ENCODE measurements around the gene DGKI.

Gene DGKI

DNA sequence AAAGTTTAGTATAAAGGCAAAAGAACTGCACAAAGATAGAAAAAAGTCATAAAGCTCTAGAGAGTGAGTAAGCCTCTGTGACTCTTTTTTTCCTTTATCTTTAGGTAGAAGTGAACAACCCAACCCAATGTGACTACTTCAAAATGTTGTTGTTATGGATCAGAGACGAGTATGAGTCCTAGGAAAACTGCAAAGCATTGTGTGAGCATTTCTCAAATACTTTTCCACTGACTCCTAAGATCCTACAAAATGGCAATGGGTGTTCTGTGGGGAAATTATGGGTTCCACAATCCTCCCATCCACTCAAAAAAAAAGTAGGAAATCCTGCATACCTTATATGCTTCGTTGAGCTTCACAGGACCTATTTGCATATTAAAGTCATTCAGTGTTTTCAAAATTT, 177.1 kb downstream of the DGKI start:
- TF ChIP-seq, protein P1, sequence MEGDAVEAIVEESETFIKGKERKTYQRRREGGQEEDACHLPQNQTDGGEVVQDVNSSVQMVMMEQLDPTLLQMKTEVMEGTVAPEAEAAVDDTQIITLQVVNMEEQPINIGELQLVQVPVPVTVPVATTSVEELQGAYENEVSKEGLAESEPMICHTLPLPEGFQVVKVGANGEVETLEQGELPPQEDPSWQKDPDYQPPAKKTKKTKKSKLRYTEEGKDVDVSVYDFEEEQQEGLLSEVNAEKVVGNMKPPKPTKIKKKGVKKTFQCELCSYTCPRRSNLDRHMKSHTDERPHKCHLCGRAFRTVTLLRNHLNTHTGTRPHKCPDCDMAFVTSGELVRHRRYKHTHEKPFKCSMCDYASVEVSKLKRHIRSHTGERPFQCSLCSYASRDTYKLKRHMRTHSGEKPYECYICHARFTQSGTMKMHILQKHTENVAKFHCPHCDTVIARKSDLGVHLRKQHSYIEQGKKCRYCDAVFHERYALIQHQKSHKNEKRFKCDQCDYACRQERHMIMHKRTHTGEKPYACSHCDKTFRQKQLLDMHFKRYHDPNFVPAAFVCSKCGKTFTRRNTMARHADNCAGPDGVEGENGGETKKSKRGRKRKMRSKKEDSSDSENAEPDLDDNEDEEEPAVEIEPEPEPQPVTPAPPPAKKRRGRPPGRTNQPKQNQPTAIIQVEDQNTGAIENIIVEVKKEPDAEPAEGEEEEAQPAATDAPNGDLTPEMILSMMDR (IDR thresholded peaks at IDR 0.05; ENCODE audit: borderline replicate concordance, control extremely low read depth, extremely low read depth, insufficient read depth, missing control alignments), result no peak
- DNase-seq (ENCODE audit: low spot score), result no peak
- in situ Hi-C loops (cut with MboI; ENCODE audit: low sequenced_read_pairs, unreplicated experiment), result no loop called here

- TF ChIP-seq, protein P1 (IDR thresholded peaks at IDR 0.05; ENCODE audit: borderline replicate concordance, control extremely low read depth, extremely low read depth, insufficient read depth, missing control alignments), result no peak
- no peak for DNase-seq (ENCODE audit: low spot score)
- in situ Hi-C loops (cut with MboI; ENCODE audit: low sequenced_read_pairs, unreplicated experiment), result no loop called here
Measured at GRCh38 chr7:137668404-137668803, 178.4 kb downstream of the DGKI start.

- TF ChIP-seq, protein P1 (IDR thresholded peaks at IDR 0.05; ENCODE audit: borderline replicate concordance, control extremely low read depth, extremely low read depth, insufficient read depth, missing control alignments), result no peak
- in situ Hi-C loops (cut with MboI; ENCODE audit: low sequenced_read_pairs, unreplicated experiment), result no loop called here
- DNase-seq (ENCODE audit: low spot score), result no peak
Measured at GRCh38 chr7:137667633-137668387, 179.0 kb downstream of the DGKI start.

DNA sequence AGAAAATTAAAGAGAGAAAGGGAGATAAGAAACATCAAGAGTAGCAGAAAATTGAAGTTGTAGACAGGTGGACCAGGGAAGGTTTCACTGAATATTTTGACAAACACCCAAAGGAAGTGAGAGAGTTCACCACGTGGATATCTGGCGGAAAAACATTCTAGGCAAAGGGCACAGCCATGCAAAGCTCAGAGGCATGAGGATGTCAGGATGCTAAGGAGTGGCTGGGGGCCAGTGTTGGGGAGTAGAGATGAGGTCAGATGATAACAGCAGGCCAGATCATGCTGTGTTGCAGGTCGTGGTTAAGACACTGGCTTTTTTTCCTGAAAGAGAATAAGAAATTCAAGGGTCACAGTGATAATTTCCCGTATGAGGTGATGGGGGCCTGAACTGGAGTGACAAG, 181.9 kb downstream of the DGKI start:
- in situ Hi-C loops (cut with MboI; ENCODE audit: low sequenced_read_pairs, unreplicated experiment), result no loop called here
- TF ChIP-seq, protein P1 (IDR thresholded peaks at IDR 0.05; ENCODE audit: borderline replicate concordance, control extremely low read depth, extremely low read depth, insufficient read depth, missing control alignments), result no peak
- DNase-seq (ENCODE audit: low spot score), result no peak

DNA sequence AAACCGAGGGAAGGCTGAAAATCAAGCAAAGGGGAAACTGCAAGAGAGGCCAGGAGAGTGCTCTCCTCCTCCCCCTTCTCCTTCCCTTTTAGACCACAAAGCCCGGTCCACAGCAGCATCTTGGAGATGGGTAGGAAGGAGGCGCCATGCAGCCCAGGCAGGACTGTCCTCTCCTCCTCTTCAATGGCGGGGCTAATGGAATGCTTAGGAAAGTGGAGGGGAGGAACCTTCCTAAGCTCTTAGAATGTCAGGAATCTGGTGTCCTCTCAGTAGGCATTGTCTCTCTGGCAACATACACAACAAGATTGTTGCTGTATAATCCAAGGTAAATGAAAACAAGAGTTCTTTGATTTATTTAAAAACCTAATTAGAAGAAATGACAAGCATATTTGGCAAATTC, 185.1 kb downstream of the DGKI start:
- no peak for DNase-seq (ENCODE audit: low spot score)
- in situ Hi-C loops (cut with MboI; ENCODE audit: low sequenced_read_pairs, unreplicated experiment), result no loop called here
- TF ChIP-seq, protein P1 (IDR thresholded peaks at IDR 0.05; ENCODE audit: borderline replicate concordance, control extremely low read depth, extremely low read depth, insufficient read depth, missing control alignments), result no peak

DNA sequence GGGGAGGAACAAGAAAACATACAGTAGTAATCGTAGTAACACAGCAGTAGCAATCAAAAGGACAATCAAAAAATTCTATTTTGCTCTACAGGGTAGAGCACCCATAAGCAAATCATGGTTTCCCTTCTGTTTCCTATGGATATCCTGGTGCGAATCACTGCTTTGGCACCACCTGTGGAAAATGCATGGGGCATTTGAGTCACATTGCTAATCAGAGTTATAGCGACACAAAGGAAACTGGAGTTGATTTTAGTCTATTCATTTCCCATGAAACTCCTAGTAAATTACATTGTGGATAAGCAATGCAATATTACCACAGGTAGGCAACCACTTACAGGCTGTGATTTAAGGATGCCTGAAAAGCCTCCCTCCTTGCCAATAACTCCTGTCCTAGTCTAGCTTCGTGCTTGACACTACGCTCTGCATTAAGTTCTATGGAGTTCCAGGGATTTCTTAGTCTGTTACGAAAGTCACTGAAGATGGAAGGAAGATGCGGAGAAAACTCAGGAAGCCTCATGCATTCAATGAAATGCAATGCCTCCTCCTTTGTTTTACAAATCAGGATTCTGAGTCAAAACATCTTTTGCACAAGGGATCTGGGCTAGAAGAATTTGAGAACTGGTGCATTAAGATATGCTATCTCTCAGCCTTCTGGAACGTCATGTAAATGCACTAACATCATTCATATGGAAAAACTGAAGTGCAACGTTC, 188.4 kb downstream of the DGKI start:
- TF ChIP-seq, protein P1 (IDR thresholded peaks at IDR 0.05; ENCODE audit: borderline replicate concordance, control extremely low read depth, extremely low read depth, insufficient read depth, missing control alignments), result no peak
- in situ Hi-C loops (cut with MboI; ENCODE audit: low sequenced_read_pairs, unreplicated experiment), result loop anchor here (5.0 to 10.0 kb wide), 2 partner anchors 239 to 346 kb away; partner anchors contain the start of gene CREB3L2
- DNase-seq (ENCODE audit: low spot score), result no peak

Measured in GM13976 (cell line).